SK-N-SH (cell line): ENCODE data around the gene ATP6V1G2. TPM values are rescaled to one million over a fixed set of nuclear protein-coding genes. Genes with fewer than 3 reads are reported as not detected.

Source experiments
- CTCF ChIA-PET: fragments of 300-600, 350-600 bp; formaldehyde crosslinking; extraction: SDS; loops from one replicate; lab custom pipeline; 2021; lab: Yijun Ruan, JAX
- POLR2A ChIA-PET: fragments of 350-600 bp; sonication (Branson Sonifier 250); formaldehyde crosslinking; extraction: SDS; loops from one replicate; lab custom pipeline; 2020; ENCODE audit warnings: antibody characterized with exemption, inconsistent platforms; lab: Yijun Ruan, JAX
- DNase-seq: peaks from one replicate; pipeline ENCODE4 v3.0.0; 2012
- H2AFZ ChIP-seq: fragments of 200-600 bp; sonication (generic); 2 replicates; pipeline ENCODE4 v1.8.1; 2016; ENCODE audit warnings: antibody characterized with exemption, mild to moderate bottlenecking, low read depth
- H3F3A ChIP-seq: fragments of 200-600 bp; sonication (generic); replicated peaks from 2 replicates; pipeline ENCODE3; 2016; ENCODE audit warnings: antibody characterized with exemption, mild to moderate bottlenecking; ENCODE audit not compliant: insufficient read depth
- H3K27ac ChIP-seq, 2 experiments: fragments of 200-500 bp in 1 of 2; fragments of 200-600 bp in 1 of 2; sonication (Bioruptor generic) in 1 of 2; sonication (generic), shearing (Covaris generic) in 1 of 2; 2 replicates each; pipeline versions ENCODE4 v1.5.1 to v1.6.1; 2014 to 2016; ENCODE audit warnings: low read depth in 2 of 2, inconsistent platforms in 1 of 2, low read length in 1 of 2, mild to moderate bottlenecking in 1 of 2, mixed read lengths in 1 of 2
- H3K27me3 ChIP-seq: fragments of 200-600 bp; sonication (generic), shearing (Covaris generic); 2 replicates; pipeline ENCODE4 v1.6.1; 2016; ENCODE audit warnings: mixed run types; ENCODE audit not compliant: insufficient read depth
- H3K36me3 ChIP-seq, 2 experiments: fragments of 200-500 bp in 1 of 2; fragments of 200-600 bp in 1 of 2; sonication (Bioruptor generic) in 1 of 2; sonication (generic) in 1 of 2; replicated peaks in 1 of 2; 2 replicates each; pipeline versions ENCODE3 to v1.5.1; 2014 to 2016; ENCODE audit warnings: low read length in 1 of 2, mild to moderate bottlenecking in 1 of 2; ENCODE audit not compliant: insufficient read depth in 2 of 2, control insufficient read depth in 1 of 2
- H3K4me1 ChIP-seq, 2 experiments: fragments of 200-500 bp in 1 of 2; fragments of 200-600 bp in 1 of 2; sonication (Bioruptor generic) in 1 of 2; sonication (generic), shearing (Covaris generic) in 1 of 2; 2 replicates each; pipeline versions ENCODE4 v1.5.1 to v1.6.1; 2014 to 2016; ENCODE audit warnings: low read depth in 1 of 2, low read length in 1 of 2, mixed run types in 1 of 2; ENCODE audit not compliant: insufficient read depth in 2 of 2, control insufficient read depth in 1 of 2
- H3K4me2 ChIP-seq: fragments of 200-600 bp; sonication (generic), shearing (Covaris generic); 2 replicates; pipeline ENCODE4 v1.6.1; 2017; ENCODE audit warnings: mixed run types
- H3K4me3 ChIP-seq, 2 experiments: fragments of 200-500 bp in 1 of 2; fragments of 200-600 bp in 1 of 2; sonication (Bioruptor generic) in 1 of 2; sonication (generic), shearing (Covaris generic) in 1 of 2; 2 replicates each; pipeline versions ENCODE4 v1.5.1 to v1.8.1; 2014 to 2016; ENCODE audit warnings: low read depth in 2 of 2, inconsistent platforms in 1 of 2, low read length in 1 of 2, mild to moderate bottlenecking in 1 of 2, mixed read lengths in 1 of 2, moderate library complexity in 1 of 2
- H3K79me2 ChIP-seq: fragments of 200-600 bp; sonication (generic); 2 replicates; pipeline ENCODE4 v1.8.1; 2017; ENCODE audit warnings: mild to moderate bottlenecking; ENCODE audit not compliant: insufficient read depth
- H3K9ac ChIP-seq: fragments of 200-600 bp; sonication (generic); 2 replicates; pipeline ENCODE4 v1.6.1; 2017; ENCODE audit warnings: mixed run types
- H3K9me2 ChIP-seq: fragments of 200-600 bp; sonication (generic); 2 replicates; pipeline ENCODE4 v1.6.1; 2017; ENCODE audit warnings: mixed run types
- H3K9me3 ChIP-seq: fragments of 200-600 bp; sonication (generic); 2 replicates; pipeline ENCODE4 v1.6.1; 2017; ENCODE audit warnings: mixed run types, mild to moderate bottlenecking, moderate library complexity
- H4K20me1 ChIP-seq: fragments of 200-600 bp; sonication (generic); 2 replicates; pipeline ENCODE4 v1.6.1; 2017; ENCODE audit warnings: mild to moderate bottlenecking, mixed run types; ENCODE audit not compliant: insufficient read depth
- CTCF ChIP-seq: fragments of 200-600 bp; sonication (generic); IDR thresholded peaks from 2 replicates; pipeline ENCODE4 v1.6.1; 2017; ENCODE audit warnings: antibody characterized with exemption, mild to moderate bottlenecking, moderate library complexity
- EZH2phosphoT487 ChIP-seq: fragments of 200-600 bp; sonication (generic); IDR thresholded peaks from 2 replicates; pipeline ENCODE4 v1.6.1; 2017; ENCODE audit warnings: low read depth, mixed run types, mild to moderate bottlenecking, antibody characterized with exemption, moderate library complexity, borderline replicate concordance
- FOSL2 ChIP-seq: IDR thresholded peaks from 2 replicates; pipeline ENCODE4 v1.4.0; 2012; ENCODE audit warnings: low read depth, mild to moderate bottlenecking, moderate library complexity, borderline replicate concordance
- PBX3 ChIP-seq: IDR thresholded peaks from 2 replicates; pipeline ENCODE4; 2012
- RAD21 ChIP-seq: IDR thresholded peaks from 2 replicates; pipeline ENCODE4 v1.6.1; 2012; ENCODE audit warnings: mild to moderate bottlenecking, low read length
- RXRA ChIP-seq: IDR thresholded peaks from 2 replicates; pipeline ENCODE4 v1.4.0; 2012; ENCODE audit warnings: low read depth, mild to moderate bottlenecking, borderline replicate concordance
- SIN3A ChIP-seq: IDR thresholded peaks from 2 replicates; pipeline ENCODE4 v1.6.1; 2012; ENCODE audit warnings: low read depth, mild to moderate bottlenecking, low read length, moderate library complexity, borderline replicate concordance
- TAF1 ChIP-seq: IDR thresholded peaks from 2 replicates; pipeline ENCODE4 v1.6.1; 2012; ENCODE audit warnings: low read depth, mild to moderate bottlenecking, low read length, moderate library complexity, borderline replicate concordance
- WGBS: methylation state at CpG from one replicate; pipeline ENCODE4 v1.1.6; 2017; ENCODE audit warnings: low lambda C conversion rate; 5-methylcytosine and 5-hydroxymethylcytosine counted together
- polyA plus RNA-seq, 3 experiments: library from polyadenylated mRNA; depleted of rRNA; stranded (reverse); fragments of >200 nt; gene quantifications; 2 replicates each; pipeline ENCODE4 v1.2.3, GENCODE V29; 2012
- TF ChIP-seq, protein P1 (sequence below): IDR thresholded peaks from 2 replicates; pipeline ENCODE4 v1.4.0; 2012; ENCODE audit warnings: low read depth, borderline replicate concordance
- TF ChIP-seq, protein P2 (sequence below): fragments of 150-350 bp; IDR thresholded peaks from 2 replicates; pipeline ENCODE4 v1.6.1; 2016; ENCODE audit warnings: mild to moderate bottlenecking, low read depth, low read length

The ATP6V1G2 gene
- polyA plus RNA-seq, 1 of the 3 experiments (the other 2 are of a cell fraction) = 13.6 TPM

- CTCF ChIA-PET = interaction anchor here (0.8 to 5.4 kb wide), 6 partner anchors 10 to 28 kb away, joined by 3 to 22 read pairs (median 12); partner anchors contain the start of genes ATP6V1G2 and LTB
These were observed 23.6 kb upstream of the ATP6V1G2 start for GRCh38 chr6:31569861-31570536.

More at GRCh38 chr6:31569861-31570536, 23.6 kb upstream of the ATP6V1G2 start:
- no peaks in the 10 kb centered on the region; the same call in 1 of the 2 replicates for H3K9me3 ChIP-seq
- no peaks in the 10 kb centered on the region for H4K20me1 ChIP-seq
- H3F3A ChIP-seq = peaks cover 2% of the 10 kb centered on the region
- H3K4me2 ChIP-seq = no peak overlapping the region
- no peaks in the 10 kb centered on the region for H3K9me2 ChIP-seq
- no peak overlapping the region for H3K9ac ChIP-seq
- WGBS = 60% methylated on average over 1 of the region's 1 CpG
- no peak overlapping the region for H2AFZ ChIP-seq
- H3K4me1 ChIP-seq = no peaks in the 10 kb centered on the region
- no peak overlapping the region for H3K4me3 ChIP-seq
- no peaks in the 10 kb centered on the region for H3K79me2 ChIP-seq
- no peak for TF ChIP-seq FOSL2
- TF ChIP-seq SIN3A = no peak
- no peak for TF ChIP-seq PBX3
- TF ChIP-seq TAF1 = no peak
- no peak for TF ChIP-seq EZH2phosphoT487
- TF ChIP-seq, protein P1, sequence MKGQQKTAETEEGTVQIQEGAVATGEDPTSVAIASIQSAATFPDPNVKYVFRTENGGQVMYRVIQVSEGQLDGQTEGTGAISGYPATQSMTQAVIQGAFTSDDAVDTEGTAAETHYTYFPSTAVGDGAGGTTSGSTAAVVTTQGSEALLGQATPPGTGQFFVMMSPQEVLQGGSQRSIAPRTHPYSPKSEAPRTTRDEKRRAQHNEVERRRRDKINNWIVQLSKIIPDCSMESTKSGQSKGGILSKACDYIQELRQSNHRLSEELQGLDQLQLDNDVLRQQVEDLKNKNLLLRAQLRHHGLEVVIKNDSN = no peak
- TF ChIP-seq CTCF = no peak
- no peak for TF ChIP-seq RXRA
- no peak for TF ChIP-seq RAD21
- TF ChIP-seq, protein P2, sequence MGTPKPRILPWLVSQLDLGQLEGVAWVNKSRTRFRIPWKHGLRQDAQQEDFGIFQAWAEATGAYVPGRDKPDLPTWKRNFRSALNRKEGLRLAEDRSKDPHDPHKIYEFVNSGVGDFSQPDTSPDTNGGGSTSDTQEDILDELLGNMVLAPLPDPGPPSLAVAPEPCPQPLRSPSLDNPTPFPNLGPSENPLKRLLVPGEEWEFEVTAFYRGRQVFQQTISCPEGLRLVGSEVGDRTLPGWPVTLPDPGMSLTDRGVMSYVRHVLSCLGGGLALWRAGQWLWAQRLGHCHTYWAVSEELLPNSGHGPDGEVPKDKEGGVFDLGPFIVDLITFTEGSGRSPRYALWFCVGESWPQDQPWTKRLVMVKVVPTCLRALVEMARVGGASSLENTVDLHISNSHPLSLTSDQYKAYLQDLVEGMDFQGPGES = no peak
- H3K27ac ChIP-seq = no peak overlapping the region
- POLR2A ChIA-PET = no interaction called here
- no peaks in the 10 kb centered on the region for H3K36me3 ChIP-seq
- H3K27me3 ChIP-seq = no peaks in the 10 kb centered on the region
- no peak for DNase-seq
